Left forelimb (tissue), 1 donor: ENCODE results near the gene RPIA.
"Not testable (repeated sequence)": the region's sequence is repeated elsewhere in the genome, so short reads cannot be mapped to it uniquely, and the experiment has no call there.

Experiments
- DNase-seq: peaks from one replicate; pipeline ENCODE4 v3.0.0-alpha.2; 2018; ENCODE audit warnings: low spot score

The RPIA gene

GRCh38 chr2:88735853-88736252 is 44.4 kb downstream of the RPIA start:
- DNase-seq = no peak

- no peak for DNase-seq
Observed at GRCh38 chr2:88736437-88736836, 45.0 kb downstream of the RPIA start.

GRCh38 chr2:88737385-88737784 is 45.9 kb downstream of the RPIA start:
- DNase-seq = no peak

GRCh38 chr2:88738271-88738670 is 46.8 kb downstream of the RPIA start:
- no peak for DNase-seq

GRCh38 chr2:88739985-88740600 is 48.6 kb downstream of the RPIA start:
- no peak for DNase-seq

- DNase-seq = no peak
Observed at GRCh38 chr2:88746929-88747490, 55.5 kb downstream of the RPIA start.

- DNase-seq = no peak
Observed at GRCh38 chr2:88747990-88748389, 56.5 kb downstream of the RPIA start.

- no peak for DNase-seq
Observed at GRCh38 chr2:88751768-88752167, 60.3 kb downstream of the RPIA start.

- no peak for DNase-seq
Observed at GRCh38 chr2:88753833-88754584, 62.5 kb downstream of the RPIA start.

- DNase-seq = no peak
Observed at GRCh38 chr2:88754585-88755320, 63.3 kb downstream of the RPIA start.

GRCh38 chr2:88755836-88756235 is 64.4 kb downstream of the RPIA start:
- DNase-seq = no peak

- DNase-seq = no peak
Observed at GRCh38 chr2:88757025-88757424, 65.6 kb downstream of the RPIA start.

GRCh38 chr2:88758702-88759101 is 67.2 kb downstream of the RPIA start:
- not testable (repeated sequence) for DNase-seq

- DNase-seq = no peak
Observed at GRCh38 chr2:88760819-88761598, 69.5 kb downstream of the RPIA start.

- no peak for DNase-seq
Observed at GRCh38 chr2:88764141-88764849, 72.8 kb downstream of the RPIA start.

GRCh38 chr2:88764850-88765153 is 73.3 kb downstream of the RPIA start:
- DNase-seq = no peak

GRCh38 chr2:88765154-88765888 is 73.8 kb downstream of the RPIA start:
- DNase-seq = no peak

- not testable (repeated sequence) for DNase-seq
Observed at GRCh38 chr2:88765889-88766481, 74.5 kb downstream of the RPIA start.

GRCh38 chr2:88770016-88770415 is 78.5 kb downstream of the RPIA start:
- DNase-seq = no peak
